Astrocyte (in vitro differentiated cells and primary cell): ENCODE data around the gene TMEM231.

ENCODE experiments used
- EZH2 ChIP-seq: IDR thresholded peaks from 2 replicates; pipeline ENCODE4 v1.6.1; 2012; ENCODE audit warnings: mild to moderate bottlenecking, low read length, inconsistent platforms; ENCODE audit not compliant: insufficient read depth
- TF ChIP-seq, protein P1 (sequence below): IDR thresholded peaks from 2 replicates; pipeline ENCODE4 v1.5.1; 2011; ENCODE audit warnings: low read depth, mild to moderate bottlenecking, inconsistent platforms, low read length, moderate library complexity; ENCODE audit not compliant: insufficient read depth

DNA sequence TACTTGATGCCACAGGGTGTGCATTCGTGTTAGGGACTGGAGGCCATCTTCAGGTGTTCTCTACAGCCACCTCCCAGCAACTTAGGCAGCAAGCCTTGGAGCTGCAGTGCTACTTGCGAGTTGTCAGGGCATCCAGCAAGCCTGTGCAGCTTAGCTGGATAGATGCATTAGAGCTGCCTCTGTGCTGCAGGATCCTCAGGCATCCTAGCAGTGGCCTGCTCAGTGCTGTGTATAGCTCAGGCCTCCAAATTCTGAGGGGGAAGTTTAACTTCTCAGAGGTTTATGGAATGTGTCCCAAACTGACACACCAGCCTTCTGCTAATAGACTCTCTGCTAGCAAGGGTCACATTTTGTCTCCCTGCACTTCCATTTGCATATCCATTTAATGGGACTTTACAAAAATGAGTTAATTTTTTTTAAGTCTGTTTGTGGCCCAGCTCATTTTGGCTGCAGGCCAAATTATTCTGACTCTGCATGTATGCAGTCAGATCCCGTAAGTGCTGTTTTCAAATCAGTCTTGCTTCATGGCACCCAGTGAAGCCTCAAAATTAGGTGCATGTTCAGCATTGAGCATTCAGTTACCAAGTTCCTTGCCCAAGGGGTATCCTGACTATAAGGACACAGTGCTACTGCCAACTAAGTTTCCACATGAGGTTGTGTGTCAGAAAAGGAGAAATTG lies 17.0 kb upstream of the TMEM231 start:
- TF ChIP-seq, protein P1, sequence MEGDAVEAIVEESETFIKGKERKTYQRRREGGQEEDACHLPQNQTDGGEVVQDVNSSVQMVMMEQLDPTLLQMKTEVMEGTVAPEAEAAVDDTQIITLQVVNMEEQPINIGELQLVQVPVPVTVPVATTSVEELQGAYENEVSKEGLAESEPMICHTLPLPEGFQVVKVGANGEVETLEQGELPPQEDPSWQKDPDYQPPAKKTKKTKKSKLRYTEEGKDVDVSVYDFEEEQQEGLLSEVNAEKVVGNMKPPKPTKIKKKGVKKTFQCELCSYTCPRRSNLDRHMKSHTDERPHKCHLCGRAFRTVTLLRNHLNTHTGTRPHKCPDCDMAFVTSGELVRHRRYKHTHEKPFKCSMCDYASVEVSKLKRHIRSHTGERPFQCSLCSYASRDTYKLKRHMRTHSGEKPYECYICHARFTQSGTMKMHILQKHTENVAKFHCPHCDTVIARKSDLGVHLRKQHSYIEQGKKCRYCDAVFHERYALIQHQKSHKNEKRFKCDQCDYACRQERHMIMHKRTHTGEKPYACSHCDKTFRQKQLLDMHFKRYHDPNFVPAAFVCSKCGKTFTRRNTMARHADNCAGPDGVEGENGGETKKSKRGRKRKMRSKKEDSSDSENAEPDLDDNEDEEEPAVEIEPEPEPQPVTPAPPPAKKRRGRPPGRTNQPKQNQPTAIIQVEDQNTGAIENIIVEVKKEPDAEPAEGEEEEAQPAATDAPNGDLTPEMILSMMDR: no peak
- no peak for TF ChIP-seq EZH2
